GM18907 (cell line): Measurements from ENCODE around the gene CGAS.
"Not testable (repeated sequence)": the region's sequence is repeated elsewhere in the genome, so short reads cannot be mapped to it uniquely, and the experiment has no call there.

Source experiments
- ATAC-seq: cut with Tn5 transposase; IDR thresholded peaks from one replicate; pipeline ENCODE4 v1.9.1; 2021; ENCODE audit warnings: mild to moderate bottlenecking, moderate library complexity; ENCODE audit not compliant: unreplicated experiment

CGAS gene

DNA sequence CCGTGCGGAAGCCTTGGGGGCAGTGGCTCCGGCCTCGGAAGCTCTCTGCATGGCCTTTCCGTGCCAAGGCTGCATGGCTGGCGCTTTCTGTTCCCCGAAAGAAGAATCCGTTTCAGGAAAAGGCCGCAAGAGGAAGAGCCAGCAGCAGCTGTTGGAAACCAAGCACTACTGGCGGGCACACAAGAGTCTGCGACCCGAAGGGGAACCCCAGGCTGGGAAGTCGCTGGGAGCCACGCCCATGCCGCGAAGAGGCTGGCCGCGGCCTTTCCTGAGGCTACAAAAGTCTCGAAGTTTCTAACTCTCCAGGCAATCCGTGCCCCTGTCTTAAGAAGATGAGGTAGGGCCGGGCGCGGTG, at the start of gene CGAS:
Gene CGAS, minus strand, starts transcription at position 191 of the 355 bp plus-strand sequence. Its CDS starts 116 bp downstream, at position 75.
- peak; percentile 84 for ATAC-seq

DNA sequence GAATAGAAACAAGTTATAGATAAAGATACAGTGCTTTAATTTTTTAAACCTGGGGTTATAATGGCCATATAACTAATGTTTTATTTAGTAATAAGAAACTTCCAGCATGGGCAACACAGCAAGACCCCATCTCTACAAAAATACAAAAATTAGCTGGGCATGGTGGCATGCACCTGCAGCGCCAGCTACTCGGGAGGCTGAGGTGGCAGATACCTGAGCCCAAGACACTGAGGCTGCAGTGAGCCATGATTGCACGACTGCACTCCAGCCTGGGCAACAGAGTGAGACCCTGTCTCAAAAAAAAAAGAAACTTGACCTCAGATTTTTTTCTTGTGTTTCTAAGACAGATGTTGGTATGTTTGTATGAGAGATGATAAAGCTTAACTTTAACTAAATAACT, 45.8 kb upstream of the CGAS start:
- ATAC-seq = no peak

DNA sequence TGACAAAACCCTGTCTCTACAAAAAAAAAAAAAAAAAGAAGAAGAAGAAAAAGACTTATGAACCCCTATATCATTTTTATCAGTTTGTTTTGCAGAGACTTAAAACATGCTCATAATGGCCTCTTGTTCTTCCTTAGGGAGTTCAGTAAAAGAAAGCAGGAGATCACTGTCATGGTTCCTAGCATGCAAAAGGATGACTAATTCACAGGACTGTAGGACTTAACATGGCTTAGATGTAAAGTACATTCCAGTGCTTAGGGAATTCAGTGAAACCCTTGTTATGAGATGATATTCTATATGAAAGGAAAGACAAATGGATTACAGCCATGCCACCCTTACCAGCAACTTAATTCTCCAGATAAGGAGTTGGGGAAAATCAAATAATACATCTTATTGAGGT, 39.3 kb upstream of the CGAS start:
- ATAC-seq = no peak

DNA sequence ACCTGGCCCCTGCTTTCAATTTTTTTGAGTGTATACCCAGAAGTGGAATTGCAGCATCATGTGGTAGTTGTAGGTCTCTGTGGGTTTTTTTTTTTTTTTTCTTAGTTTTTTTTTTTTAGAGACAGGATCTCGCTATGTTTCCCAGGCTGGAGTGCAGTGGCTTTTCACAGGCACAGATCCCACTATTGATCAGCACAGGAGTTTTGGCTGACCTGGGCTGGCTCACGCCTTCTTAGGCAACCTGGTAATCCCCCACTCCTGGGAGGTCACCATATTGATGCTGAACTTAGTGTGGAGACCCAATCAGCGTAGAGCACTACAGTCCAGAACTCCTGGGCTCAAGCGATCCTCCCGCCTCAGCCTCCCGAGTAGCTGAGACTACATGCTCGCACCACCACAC, 35.4 kb upstream of the CGAS start:
- no peak for ATAC-seq

DNA sequence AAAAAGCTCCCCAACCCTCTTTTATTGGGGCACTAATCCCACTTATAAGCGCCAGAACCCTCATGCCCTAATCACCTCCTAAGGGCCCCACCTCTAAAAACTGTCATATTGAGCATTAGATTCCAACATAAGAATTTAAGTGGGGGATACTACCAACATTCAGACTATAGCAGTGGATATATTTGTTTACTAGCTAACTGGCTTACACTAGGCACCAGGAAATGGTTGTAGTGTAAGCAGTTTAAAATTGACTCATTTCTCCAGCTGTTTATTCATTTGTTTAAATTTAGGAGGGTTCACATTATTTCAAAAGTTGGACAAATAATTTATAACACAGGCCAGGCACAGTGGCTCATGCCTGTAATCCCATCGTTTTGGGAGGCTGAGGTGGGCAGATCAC, 32.3 kb upstream of the CGAS start:
- ATAC-seq = no peak

DNA sequence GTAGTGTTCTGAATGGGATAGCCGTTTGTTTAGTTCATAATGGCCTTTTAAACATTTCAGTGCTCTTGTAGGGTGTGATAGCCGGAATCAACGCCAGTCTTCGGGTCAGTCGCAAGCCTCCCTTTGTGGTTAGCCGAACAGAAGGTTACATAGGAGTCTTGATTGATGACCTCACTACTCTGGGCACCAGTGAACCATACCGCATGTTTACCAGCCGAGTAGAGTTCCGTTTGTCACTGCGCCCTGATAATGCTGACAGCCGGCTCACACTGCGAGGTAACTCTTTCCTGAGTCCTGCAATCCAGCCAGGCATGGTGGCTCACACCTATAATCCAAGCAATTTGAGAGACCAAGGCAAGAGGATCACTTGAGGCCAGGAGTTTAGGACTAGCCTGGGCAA, 29.9 kb upstream of the CGAS start:
- no peak for ATAC-seq

DNA sequence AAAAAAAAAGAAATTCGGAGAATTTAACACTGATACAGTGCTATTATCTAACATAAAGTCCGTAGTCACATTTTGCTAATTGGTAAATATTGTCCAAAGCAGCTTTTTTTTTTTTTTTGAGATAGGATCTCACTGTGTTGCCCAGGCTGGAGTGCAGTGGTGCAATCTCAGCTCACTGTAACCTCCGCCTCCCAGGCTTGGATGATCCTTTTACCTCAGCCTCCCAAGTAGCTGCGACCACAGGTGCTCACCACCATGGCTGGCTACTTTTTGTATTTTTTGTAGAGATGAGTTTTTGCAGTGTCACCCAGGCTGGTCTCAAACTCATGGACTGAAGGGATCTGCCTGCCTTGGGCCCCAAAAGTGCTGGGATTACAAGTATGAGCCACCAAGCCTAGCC, 25.3 kb upstream of the CGAS start:
- ATAC-seq = no peak

DNA sequence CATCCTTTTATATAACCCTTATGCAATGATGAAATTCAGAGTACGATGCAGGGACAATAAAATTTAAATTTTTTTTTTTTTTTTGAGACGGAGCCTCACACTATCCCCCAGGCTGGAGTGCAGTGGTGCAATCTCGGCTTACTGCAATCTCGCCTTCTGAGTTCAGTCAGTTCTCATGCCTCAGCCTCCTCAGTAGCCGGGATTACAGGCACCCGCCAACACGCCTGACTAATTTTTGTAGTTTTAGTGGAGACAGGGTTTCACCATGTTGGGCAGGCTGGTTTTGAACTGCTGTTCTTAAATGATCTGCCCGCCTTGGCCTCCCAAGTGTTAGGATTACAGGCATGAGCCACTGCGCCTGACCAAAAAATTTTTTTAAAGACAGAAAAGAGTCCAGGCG, 24.6 kb upstream of the CGAS start:
- no peak for ATAC-seq

DNA sequence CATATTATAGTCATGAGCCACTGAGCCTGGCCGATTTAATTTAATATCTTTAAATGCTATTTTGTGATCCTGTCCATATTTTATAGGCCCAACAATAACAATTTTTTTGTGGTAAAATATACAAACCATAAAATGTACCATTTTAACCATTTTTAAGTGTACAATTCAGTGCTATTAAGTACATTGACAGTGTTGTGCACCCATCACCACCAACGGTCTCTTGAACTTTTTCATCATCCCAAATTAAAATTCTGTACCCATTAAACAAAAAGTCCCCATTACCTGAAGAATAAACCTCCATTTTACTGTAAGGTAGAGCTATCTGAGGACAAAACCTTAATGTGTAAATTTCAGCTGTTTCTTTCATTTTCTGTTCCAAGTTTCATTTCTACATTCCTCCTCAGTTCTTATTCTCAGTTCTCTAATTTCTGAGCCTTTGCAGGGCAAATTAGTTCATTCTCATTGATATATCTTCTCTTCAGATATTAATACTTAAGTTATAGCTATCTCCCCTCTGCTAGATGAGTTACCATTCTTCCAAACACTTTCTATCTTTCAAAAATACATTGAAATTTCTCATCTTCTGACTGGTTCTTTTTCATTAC, 19.7 kb upstream of the CGAS start:
- peak; percentile 93 for ATAC-seq

DNA sequence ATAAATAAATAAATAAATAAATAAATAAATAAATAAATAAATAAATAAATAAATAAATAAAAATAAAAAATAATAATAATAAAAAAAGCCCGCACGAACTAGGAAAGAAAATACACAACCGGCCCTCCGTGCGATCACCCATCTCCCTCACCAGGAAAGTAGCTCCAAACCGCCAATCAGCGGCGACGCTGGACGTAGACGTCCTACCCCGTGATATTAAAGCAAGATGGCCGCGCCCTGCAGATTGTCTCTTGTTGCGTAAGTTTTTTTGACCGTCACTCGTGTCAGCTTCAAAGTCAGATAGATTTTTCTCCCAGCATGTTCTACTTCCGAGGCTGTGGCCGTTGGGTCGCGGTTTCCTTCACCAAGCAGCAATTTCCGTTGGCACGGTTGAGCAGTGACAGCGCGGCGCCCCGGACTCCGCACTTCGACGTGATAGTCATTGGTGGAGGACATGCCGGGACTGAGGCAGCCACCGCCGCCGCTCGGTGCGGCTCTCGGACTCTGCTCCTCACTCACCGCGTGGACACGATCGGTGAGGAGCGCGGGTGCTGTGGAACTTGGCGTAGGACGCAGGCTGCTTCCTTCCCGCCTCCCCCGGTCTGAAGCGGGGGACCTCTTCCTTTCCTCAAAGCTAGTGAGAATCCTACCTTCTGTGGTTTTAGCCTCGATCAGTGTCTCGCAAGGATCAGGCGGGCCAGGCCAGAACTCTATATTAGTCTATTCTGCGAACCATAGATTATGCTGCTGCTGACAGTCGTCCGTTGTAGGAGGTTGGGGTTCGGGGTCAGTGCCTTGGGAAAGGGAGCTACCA, 9.6 kb upstream of the CGAS start, which contains the start of gene MTO1:
Gene MTO1, plus strand, starts transcription at position 201 of the 814 bp plus-strand sequence. Its CDS starts 118 bp downstream, at position 319.
- ATAC-seq = peak; percentile 97

DNA sequence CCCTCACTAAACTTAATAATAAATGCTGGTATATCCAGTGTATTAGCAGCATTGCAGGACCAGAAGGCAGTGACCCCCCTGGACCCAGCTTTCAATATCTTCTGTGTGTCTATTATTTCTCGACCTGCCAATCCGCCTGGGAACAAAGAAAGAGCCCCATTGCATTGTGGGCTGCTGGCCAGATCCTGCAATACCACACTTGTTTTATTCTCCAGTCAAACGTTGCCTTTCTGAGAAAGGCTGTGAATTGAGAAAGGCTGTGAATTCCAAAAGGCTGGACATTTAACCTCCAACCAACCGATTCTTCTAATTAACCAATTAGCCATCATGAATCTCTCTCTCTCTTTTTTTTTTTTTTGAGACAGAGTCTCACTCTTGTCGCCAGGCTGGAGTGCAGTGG, 8.0 kb upstream of the CGAS start:
- ATAC-seq = no peak

DNA sequence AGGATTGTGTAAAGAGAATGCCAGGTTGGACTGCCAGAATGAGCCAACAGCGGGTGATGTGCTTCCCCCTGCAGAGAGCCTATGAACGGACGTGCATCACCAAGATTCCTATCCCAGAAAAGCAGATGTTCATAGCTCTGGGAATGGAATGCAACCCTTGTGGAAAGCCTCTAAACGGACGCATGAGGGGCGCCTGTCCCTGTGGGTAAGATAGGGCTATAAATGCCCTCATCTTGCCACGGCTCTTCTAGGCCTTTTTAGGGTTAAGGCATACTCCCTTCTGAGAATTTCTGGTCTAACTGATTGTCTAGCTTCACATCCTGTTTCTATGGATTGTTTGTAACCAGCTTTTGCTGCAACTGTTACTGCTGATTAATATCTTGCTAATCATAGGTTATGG, 7.4 kb upstream of the CGAS start:
- ATAC-seq = not testable (repeated sequence)

DNA sequence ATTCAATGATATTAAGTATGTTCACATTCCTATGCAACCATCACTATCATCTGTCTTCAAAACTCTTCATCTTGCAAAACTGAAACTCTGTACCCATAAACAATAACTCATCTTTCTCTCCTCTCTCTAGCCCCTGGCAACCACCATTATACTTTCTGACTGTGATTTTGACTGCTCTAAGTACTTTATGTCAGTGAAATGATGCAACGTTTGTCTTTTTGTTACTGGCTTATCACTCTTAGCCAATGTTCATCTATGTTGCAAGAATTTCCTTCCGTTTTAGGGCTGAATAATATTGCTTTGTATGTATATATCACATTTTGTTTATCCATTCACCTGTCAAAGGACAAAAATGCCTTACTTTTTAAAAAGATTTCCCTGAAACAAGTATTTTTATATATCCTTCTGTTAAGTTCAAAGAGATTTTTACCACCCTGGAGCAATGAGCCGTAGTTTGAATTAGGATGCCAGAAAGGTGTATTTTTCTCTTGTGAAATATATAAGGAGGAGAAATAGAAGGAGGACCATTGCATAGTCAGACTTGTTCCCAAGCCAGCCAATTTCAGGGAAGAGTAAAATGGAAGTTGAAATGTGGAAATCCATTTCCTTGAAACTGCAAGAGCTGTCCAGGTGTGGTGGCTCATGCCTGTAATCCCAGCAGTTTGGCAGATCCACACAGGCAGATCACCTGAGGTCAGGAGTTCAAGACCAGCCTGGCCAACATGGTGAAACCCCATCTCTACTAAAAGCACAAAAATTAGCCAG, 4.0 kb upstream of the CGAS start:
- no peak for ATAC-seq

DNA sequence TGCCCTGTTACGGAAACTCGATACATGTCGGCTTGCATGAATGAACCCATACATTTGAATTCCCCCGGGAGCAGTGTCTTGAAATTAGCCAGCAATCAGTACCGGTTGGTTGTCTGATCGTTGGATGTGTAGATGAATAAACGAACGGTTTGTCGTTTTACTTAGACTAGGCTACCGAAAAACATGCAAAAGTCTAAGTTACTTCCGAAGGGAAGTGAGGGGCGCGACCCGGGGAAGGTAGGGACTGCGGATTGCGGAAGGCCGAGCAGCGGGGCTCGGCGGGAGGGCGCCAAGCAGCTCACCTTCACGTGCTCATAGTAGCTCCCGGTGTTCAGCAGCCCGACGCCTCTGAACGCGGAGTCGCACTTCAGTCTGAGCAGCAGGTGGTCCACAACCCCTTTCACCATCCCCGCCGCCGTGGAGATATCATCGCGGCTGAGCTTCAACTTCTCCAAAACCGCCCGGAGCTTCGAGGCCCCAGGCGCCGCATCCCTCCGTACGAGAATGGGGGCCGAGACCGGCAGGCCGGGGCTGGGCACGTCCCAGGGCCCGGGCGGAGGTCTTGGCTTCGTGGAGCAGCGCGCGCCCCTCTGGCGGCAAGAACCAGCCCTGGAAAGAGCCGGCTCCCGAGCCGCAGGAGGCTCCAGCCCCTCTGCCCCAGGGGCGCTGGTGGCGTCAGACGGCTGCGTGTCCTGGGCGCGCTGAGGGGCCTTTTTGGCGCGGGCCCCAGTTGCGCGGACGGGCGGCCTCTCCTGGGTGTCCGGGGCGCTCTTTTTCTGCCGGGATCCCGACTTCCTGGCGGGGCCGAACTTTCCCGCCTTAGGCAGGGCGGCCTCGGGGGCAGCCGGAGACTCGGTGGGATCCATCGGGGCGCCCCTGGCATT, 632 bp downstream of the CGAS start:
- peak; percentile 63 for ATAC-seq

DNA sequence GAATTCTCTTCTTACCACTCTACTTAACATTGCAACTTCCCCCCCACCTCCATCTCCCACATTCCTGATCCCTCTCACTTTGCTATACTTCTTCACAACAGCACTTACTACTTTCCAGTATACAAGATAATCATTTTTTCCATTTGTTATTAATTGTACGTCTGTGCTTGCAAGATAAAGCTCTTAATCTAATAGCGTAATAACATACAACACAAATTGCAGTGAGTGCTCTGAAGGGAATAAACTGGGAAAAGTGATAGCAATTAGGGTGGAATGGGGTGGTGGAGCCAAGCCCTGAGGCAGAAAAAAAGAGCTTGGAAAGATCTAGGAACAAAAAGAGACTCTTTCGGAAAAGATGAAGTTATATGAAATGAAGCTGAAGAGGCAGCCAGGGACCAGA, 8.5 kb downstream of the CGAS start:
- no peak for ATAC-seq

DNA sequence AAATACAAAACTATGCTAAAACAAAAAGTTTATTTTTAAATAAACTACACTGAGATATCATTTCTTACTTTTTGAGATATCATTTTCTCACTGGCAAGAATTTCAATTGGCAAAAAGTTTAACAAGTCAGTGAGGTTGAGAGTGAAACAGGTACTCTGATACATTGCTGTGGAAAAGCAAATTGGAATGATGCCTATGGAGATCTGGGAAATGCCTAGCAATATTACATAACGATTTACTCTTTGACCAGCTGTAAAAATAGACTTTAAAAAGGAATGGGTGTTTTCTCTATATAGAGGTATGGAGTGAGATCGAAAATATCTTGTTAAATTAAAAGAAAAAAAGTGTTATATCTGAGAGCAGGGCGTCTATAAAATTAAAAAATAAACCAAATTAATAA, 16.9 kb downstream of the CGAS start:
- no peak for ATAC-seq

DNA sequence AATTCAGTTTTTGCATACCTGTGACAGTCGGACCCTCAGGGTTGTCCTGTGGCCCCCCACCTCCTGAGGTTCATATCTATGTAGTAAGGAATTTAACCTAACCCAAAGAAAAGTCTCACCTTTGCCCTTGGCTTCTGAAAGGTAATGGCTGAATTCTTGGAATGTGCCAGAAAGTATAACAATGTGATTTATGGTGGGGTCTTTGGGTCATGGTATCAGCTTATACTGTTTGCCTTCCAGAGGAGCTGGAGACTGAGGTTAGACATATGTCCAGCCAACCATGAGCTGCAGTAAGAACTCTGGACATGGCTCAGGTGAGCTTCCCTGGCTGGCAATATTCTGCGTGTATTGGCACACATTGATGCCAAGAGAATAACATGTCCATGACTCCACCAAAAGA, 30.6 kb downstream of the CGAS start:
- ATAC-seq = no peak

DNA sequence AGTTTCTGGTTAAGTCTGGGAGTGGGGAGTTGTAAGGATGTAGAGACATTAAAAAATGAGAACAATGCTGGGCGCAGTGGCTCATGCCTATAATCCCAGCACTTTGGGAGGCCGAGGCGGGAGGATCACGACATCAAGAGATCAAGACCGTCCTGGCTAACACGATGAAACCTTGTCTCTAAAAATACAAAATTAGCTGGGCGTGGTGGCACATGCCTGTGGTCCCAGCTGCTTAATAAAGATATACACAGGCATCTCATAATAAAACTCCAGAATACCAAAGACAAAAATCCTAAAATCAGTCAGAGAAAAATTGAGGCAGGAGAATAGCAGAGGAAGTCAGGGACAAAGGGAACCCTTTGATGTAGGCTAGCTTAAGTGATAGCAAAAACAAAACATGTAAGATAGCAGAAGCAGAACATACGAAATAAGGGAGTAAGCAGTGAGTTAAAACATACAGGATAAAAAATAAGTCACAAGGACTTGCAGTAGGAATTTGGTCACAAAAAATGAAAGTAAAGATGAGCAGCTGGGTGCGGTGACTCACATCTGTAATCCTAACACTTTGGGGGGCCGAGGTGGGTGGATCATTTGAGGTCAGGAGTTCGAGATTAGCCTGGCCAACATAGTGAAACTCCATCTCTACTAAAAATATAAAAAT, 33.9 kb downstream of the CGAS start:
- no peak for ATAC-seq

DNA sequence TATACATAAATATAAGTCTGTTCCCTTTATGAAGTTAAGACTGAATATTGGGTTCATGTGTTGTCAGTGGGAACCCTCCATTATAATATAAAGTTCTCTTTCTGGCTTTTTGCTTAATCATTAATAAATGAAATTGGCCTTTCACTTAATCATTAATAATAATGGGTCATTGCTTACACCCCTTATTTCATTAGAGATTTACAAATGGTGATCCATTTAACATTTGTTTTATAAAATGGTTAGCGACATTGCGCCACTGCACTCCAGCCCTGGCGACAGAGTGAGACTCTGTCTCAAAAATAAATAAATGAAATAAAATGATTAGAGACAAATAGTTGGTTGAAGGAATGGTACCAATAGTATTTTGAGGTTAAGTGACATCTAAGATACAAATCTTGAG, 39.0 kb downstream of the CGAS start:
- ATAC-seq = no peak

DNA sequence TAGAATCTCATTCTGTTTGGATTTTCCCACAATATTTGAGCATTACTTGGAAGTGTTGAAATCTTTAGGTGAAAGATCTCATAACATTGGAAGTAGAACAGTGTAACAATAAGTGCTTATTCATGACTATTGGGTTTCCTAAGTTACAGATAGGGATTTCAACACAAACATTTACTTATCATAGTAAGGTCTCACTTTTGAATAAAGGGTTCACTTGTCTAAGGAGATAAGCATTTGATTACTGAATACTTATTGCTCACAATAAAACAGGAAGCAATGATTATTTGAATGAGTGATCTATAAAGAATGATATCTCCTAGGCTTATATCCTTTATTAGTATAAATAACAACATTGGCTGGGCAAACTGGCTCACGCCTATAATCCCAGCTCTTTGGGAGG, 42.7 kb downstream of the CGAS start:
- no peak for ATAC-seq
